Prostate gland (tissue), 2 donors: ENCODE measurements around the gene KIAA1671. TPM values are rescaled to one million over a fixed set of nuclear protein-coding genes. Genes with fewer than 3 reads are reported as not detected.

ENCODE experiments used
- DNase-seq: peaks from one replicate; pipeline ENCODE4 v3.0.0-alpha.2; 2019; ENCODE audit warnings: low spot score
- H3K27ac ChIP-seq, 2 donors: fragments of 200-600 bp; sonication (generic); 2 replicates each; pipeline ENCODE4 v1.5.1; 2017 to 2019
- H3K27me3 ChIP-seq: fragments of 200-600 bp; sonication (generic); replicated peaks from 2 replicates; pipeline ENCODE4 v1.5.1; 2019; ENCODE audit not compliant: insufficient read depth
- H3K36me3 ChIP-seq, 2 donors: fragments of 200-600 bp; sonication (generic); 1 replicate in 1 of 2; 2 replicates in 1 of 2; pipeline versions ENCODE4 v1.5.1 to v1.8.1; 2017 to 2019
- H3K4me1 ChIP-seq: fragments of 200-600 bp; sonication (generic); replicated peaks from 2 replicates; pipeline ENCODE4 v1.5.1; 2019
- H3K4me3 ChIP-seq, 2 donors: fragments of 200-600 bp; sonication (generic); 2 replicates each; pipeline ENCODE4 v1.5.1; 2017 to 2019
- H3K9me3 ChIP-seq: fragments of 200-600 bp; sonication (generic); 2 replicates; pipeline ENCODE4 v1.5.1; 2017
- CTCF ChIP-seq, 4 experiments: fragments of 200-600 bp in 2 of 4; fragments of 450-650 bp in 2 of 4; sonication (generic) in 2 of 4; IDR thresholded peaks; 1 replicate in 3 of 4; 2 replicates in 1 of 4; pipeline ENCODE4 v1.5.1; 2016 to 2019; ENCODE audit warnings: antibody characterized with exemption in 4 of 4, mild to moderate bottlenecking in 2 of 4, moderate library complexity in 2 of 4
- POLR2A ChIP-seq: fragments of 450-650 bp; IDR thresholded peaks from one replicate; pipeline ENCODE4 v1.6.1; 2016; ENCODE audit warnings: antibody characterized with exemption, mild to moderate bottlenecking
- POLR2AphosphoS5 ChIP-seq: sonication (generic); formaldehyde crosslinking; IDR thresholded peaks from one replicate; pipeline ENCODE4 v1.6.1; 2017; ENCODE audit warnings: antibody characterized with exemption
- WGBS: methylation state at CpG from one replicate; pipeline ENCODE4 v1.1.5; 2018; 5-methylcytosine and 5-hydroxymethylcytosine counted together
- intact Hi-C: fragments of 100-400 bp; cut with DNase I; formaldehyde crosslinking; loops from one replicate; pipeline ENCODE4 v1.14.2; 2022
- total RNA-seq, 2 donors: library from RNA; depleted of rRNA; stranded (reverse); fragments of >200 nt; gene quantifications; one replicate each; pipeline ENCODE4 v1.1.0, GENCODE V29; 2016

Gene KIAA1671
- total RNA-seq, 2 donors from 2014 or later = 44.8 to 53.1 TPM

GRCh38 chr22:25061605-25062376, 109.3 kb downstream of the KIAA1671 start:
- intact Hi-C loops = no loop called here
- DNase-seq = no peak
- 61% methylated on average over 8 of the region's 8 CpGs for WGBS
- no peak overlapping the region for H3K27ac ChIP-seq
- H3K4me3 ChIP-seq = no peak overlapping the region
- H3K4me1 ChIP-seq = no peaks in the 10 kb centered on the region
- no peaks in the 10 kb centered on the region for H3K27me3 ChIP-seq
- TF ChIP-seq POLR2A = no peak
- no peak for TF ChIP-seq POLR2AphosphoS5
- TF ChIP-seq CTCF (IDR thresholded peaks at IDR 0.05) = no peak
- H3K9me3 ChIP-seq = no peaks in the 10 kb centered on the region
- H3K36me3 ChIP-seq = no peaks in the 10 kb centered on the region

GRCh38 chr22:25062386-25063085, 110.0 kb downstream of the KIAA1671 start:
- DNase-seq = no peak
- intact Hi-C loops = no loop called here
- no peak for TF ChIP-seq POLR2A
- TF ChIP-seq POLR2AphosphoS5 = no peak
- TF ChIP-seq CTCF (IDR thresholded peaks at IDR 0.05) = no peak
- no peak overlapping the region for H3K27ac ChIP-seq
- no peaks in the 10 kb centered on the region for H3K27me3 ChIP-seq
- no peaks in the 10 kb centered on the region for H3K9me3 ChIP-seq
- no peaks in the 10 kb centered on the region for H3K36me3 ChIP-seq
- whole genome bisulfite sequencing = 73% methylated on average over 16 of the region's 16 CpGs
- H3K4me1 ChIP-seq = no peaks in the 10 kb centered on the region
- no peak overlapping the region for H3K4me3 ChIP-seq

GRCh38 chr22:25064894-25065560, 112.5 kb downstream of the KIAA1671 start:
- 72% methylated on average over 16 of the region's 16 CpGs for WGBS

GRCh38 chr22:25066861-25067435, 114.4 kb downstream of the KIAA1671 start:
- 91% methylated on average over 15 of the region's 15 CpGs for WGBS
- Histone ChIP-seq H3K36me3 (no peaks in the 10 kb centered on the region), H3K4me3 (no peak overlapping the region), H3K27ac (no peak overlapping the region), H3K9me3 (no peaks in the 10 kb centered on the region), H3K27me3 (no peaks in the 10 kb centered on the region), H3K4me1 (no peaks in the 10 kb centered on the region)
- TF ChIP-seq POLR2AphosphoS5 (no peak), CTCF (IDR thresholded peaks at IDR 0.05) (no peak), POLR2A (no peak)
- intact Hi-C loops = no loop called here
- no peak for DNase-seq

More at GRCh38 chr22:25064894-25065560, 112.5 kb downstream of the KIAA1671 start:
- Histone ChIP-seq H3K27ac (no peak overlapping the region), H3K36me3 (no peaks in the 10 kb centered on the region), H3K9me3 (no peaks in the 10 kb centered on the region), H3K27me3 (no peaks in the 10 kb centered on the region), H3K4me1 (no peaks in the 10 kb centered on the region), H3K4me3 (no peak overlapping the region)
- no peak for DNase-seq
- TF ChIP-seq POLR2A = no peak
- TF ChIP-seq POLR2AphosphoS5 = no peak
- TF ChIP-seq CTCF (IDR thresholded peaks at IDR 0.05) = no peak
- intact Hi-C loops = no loop called here
